DMS79 (cell line): Measurements from ENCODE around the gene SEC14L3.

Source experiments
- DNase-seq: peaks from one replicate; lab custom pipeline; 2025; lab: John Stamatoyannopoulos, UW

The SEC14L3 gene

DNA sequence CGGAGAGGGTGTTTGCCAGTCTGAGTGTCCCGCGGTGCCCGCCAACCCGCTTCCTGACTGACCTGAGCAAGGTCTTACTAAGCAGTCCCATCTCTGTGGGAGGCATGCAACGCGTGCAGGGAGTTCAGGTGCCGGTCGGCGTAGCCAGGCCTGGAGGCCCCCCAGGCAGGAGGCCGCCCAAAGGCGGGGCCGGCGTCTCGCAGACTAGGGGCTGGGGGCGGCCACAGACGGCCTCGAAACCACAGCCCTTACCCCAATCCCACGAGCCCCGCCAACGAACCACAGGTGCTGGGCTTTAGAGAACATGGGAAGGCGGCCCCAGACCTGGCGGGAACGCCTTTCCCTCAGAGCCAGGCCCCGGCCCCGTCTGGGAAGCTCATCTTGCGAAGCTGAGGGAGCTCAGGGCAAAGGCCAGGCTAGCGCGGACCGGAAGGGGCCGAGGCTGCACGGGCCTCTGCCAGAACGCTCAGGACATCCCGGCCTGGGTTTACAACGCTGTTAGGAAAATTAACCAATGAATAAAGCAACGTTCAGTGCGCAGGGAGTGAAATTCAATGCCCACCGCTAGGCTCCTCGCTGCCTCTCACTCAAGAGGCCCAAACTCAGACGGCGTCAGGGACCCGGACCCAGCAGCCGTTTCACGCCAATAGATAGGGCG lies 48.4 kb downstream of the SEC14L3 start:
- DNase-seq: no peak

- DNase-seq: no peak
These were observed 49.1 kb downstream of the SEC14L3 start for GRCh38 chr22:30422481-30423300.

DNA sequence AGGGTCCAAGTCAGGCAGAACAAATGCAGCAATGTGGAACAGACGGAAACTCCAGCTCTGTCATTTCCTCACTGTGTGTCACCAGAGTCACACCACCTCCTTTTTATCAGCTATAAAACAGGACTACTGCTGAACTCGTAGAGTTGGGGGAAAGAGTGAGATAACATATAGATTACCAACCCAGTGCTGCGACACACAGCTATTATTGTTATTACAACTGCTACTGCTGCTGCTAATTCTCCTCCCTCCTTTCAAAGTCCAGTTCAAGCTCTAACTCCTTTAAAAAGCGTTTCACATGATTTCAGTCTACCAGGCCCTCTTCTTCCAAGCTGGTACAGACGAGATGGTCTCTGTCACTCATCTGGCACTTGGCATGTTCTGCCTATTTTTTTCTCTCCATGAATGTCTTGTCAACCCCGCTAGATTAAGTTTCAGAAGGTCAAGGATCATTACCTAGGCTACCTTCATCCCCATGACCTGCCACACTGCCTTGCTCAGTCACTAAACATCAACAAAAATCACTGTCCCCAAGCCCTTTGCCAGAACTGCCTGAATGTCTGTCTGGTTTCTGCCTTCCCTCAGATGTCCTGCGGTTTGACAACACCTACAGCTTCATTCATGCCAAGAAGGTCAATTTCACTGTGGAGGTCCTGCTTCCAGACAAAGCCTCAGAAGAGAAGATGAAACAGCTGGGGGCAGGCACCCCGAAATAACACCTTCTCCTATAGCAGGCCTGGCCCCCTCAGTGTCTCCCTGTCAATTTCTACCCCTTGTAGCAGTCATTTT lies 49.9 kb downstream of the SEC14L3 start:
- DNase-seq: no peak

DNA sequence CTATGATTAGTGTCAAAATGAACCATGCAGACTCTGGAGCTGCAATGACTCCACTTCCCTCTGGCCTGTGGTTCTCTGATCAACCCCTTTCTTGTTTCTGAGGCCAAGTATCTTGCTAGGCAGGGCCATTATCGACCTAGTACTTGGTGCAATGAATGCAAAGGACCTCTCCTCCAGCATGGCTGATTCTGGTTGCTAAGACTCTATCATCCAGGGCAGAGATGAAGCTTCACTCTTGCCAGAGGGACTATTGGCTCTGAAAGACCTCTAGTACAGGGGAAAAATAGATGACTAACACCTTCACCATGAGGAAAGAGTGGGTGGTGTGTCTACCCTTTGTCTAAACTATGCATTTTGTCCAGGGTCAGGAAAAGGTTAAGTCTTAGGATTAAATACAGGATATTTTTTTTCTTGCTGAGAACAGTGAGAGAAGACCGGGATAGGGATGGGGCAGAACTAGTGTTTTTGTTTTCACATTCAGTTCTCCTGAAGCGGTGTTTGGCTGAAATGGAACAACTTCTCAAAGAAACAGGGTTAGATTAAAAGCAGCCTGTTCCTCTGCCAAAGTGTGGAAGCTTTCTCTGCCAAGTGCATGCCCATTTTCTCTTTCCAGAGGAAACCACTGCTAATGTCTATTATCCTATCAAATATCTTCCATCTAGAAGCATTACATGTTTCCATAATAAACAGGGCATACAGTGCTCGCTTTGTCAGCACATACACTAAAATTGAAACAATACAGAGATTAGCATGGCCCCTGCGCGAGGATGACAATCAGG lies 51.3 kb downstream of the SEC14L3 start:
- DNase-seq: no peak

GRCh38 chr22:30416837-30417236 lies 55.0 kb downstream of the SEC14L3 start:
- no peak for DNase-seq

GRCh38 chr22:30416403-30416802 lies 55.4 kb downstream of the SEC14L3 start:
- no peak for DNase-seq

GRCh38 chr22:30414525-30415047 lies 57.2 kb downstream of the SEC14L3 start:
- DNase-seq: no peak

- DNase-seq: no peak
These were observed 57.9 kb downstream of the SEC14L3 start for GRCh38 chr22:30413745-30414524.

DNA sequence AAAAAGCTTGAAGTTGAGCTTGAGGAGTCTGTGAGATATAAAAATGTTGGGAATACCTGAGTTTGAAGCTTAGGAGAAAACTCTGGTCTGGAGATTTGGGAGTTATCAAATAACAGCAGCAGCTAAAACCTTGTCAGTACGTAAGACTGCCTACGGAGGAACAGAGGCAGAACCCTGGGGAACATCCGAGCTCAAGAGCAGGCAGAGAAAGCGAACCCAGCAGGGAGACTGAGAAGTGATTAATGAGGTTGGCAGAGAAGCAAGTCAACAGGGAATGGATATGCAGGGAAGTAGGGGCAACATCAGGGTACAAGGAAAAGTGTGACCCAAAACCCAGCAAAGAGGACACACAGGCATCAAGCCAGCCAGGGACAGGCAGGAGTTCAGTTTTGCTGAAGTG lies 58.8 kb downstream of the SEC14L3 start:
- no peak for DNase-seq

- no peak for DNase-seq
These were observed 60.0 kb downstream of the SEC14L3 start for GRCh38 chr22:30411780-30412179.
